ENCODE measurements around the gene KCNQ5.

Gene KCNQ5

DNA sequence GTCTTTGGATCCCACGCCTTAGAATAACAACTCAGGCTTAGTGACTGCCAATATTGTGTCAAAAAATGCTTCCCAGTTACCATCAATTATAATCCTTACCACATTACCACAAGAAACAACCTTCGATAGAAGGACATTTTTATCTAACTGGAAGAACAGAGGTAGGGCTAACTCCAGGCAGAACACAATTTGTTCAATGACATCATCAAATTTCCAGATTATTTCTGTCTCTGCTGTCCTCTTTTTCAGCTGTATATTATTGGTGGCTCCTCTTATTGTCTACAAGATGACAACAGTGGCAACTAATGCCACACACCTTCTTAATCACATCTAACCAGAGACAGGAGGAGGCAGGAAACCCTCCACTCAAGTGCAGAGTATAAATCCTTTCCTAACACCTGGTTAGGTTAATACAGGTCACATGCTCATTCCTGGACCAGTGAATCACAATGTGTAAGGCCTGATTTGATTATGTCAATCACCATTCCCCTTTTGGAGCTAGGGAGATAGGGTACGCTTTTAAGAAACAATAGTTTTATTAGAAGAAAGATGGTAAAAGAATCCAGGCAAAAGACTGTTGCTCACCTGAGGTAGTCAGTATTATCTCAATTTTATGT lies 585.5 kb downstream of the KCNQ5 start:
- Histone ChIP-seq H3K4ac (ENCODE audit: low read length) (no peak overlapping the region), H3K14ac (ENCODE audit: low read length) (no peak overlapping the region), H2BK15ac (ENCODE audit: low read length) (no peak overlapping the region), H3K36me3 (replicated peaks in 1 of 2; ENCODE audit: control insufficient read depth in 2 of 2, insufficient read depth in 2 of 2, low read length in 2 of 2) (no peaks in the 10 kb centered on the region), H3K4me3 (ENCODE audit: low read length in 2 of 2) (no peak overlapping the region), H3K79me1 (ENCODE audit: low read depth, low read length) (no peaks in the 10 kb centered on the region), H2BK120ac (ENCODE audit: low read depth, low read length) (no peak overlapping the region), H3K18ac (ENCODE audit: low read length) (no peak overlapping the region), H3K23ac (ENCODE audit: low read depth, low read length, poor library complexity) (no peak overlapping the region), H2AFZ (ENCODE audit: low read length) (no peak overlapping the region), H3K27ac (replicated peaks; ENCODE audit: low read length) (no peak overlapping the region), H2BK12ac (ENCODE audit: low read length) (no peak overlapping the region), H2AK5ac (ENCODE audit: low read depth, low read length) (no peak overlapping the region), H3K9me3 (replicated peaks in 1 of 2; ENCODE audit: control insufficient read depth in 2 of 2, insufficient read depth in 1 of 2, low read depth in 1 of 2, low read length in 2 of 2) (peaks cover 0 to 1% of the 10 kb centered on the region in 2 donors), H3K4me1 (ENCODE audit: control insufficient read depth in 2 of 2, insufficient read depth in 1 of 2, low read depth in 1 of 2, low read length in 2 of 2) (no peaks in the 10 kb centered on the region), H3K9ac (ENCODE audit: low read depth, low read length, poor library complexity) (no peak overlapping the region), H3K27me3 (ENCODE audit: control insufficient read depth in 3 of 3, insufficient read depth in 3 of 3, low read depth in 1 of 3, low read length in 3 of 3) (no peaks in the 10 kb centered on the region), H4K8ac (ENCODE audit: low read depth, low read length) (no peak overlapping the region), H2BK5ac (ENCODE audit: low read length) (no peak overlapping the region), H4K91ac (ENCODE audit: low read depth, low read length, poor library complexity) (no peak overlapping the region), H3K4me2 (ENCODE audit: insufficient read depth, low read length, poor library complexity, severe bottlenecking) (no peak overlapping the region)
- DNase-seq (ENCODE audit: low spot score): no peak
- no CpG with 5 or more reads among the region's 3 CpGs for WGBS, 2 donors (ENCODE audit: extremely low coverage in 2 of 2, insufficient read length in 2 of 2, insufficient replicate concordance in 1 of 2)

DNA sequence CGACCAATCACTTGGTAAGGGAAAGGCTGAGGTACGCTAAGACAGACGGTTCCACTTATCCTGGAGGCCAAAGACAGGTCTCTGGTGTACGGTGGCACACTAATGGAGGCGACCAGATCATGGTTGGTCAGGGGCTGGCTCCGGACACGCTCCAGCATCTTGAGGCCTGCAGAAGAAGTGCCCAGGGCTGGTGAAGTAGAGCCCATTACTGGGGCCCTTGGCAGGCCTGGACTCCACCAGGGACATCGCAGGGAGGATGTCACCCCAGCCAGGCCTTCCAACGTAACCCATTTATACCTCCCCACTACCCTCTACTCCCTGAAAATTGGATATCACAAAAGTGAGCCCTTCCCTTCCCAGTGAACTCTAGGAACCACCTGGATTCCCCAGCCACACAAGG lies 587.3 kb downstream of the KCNQ5 start:
- no peak overlapping the region for H4K91ac ChIP-seq (ENCODE audit: low read depth, low read length, poor library complexity)
- H3K27ac ChIP-seq (replicated peaks; ENCODE audit: low read length): no peak overlapping the region
- H2BK120ac ChIP-seq (ENCODE audit: low read depth, low read length): no peak overlapping the region
- no peak overlapping the region for H3K4me2 ChIP-seq (ENCODE audit: insufficient read depth, low read length, poor library complexity, severe bottlenecking)
- H3K27me3 ChIP-seq (ENCODE audit: control insufficient read depth in 3 of 3, insufficient read depth in 3 of 3, low read depth in 1 of 3, low read length in 3 of 3): no peaks in the 10 kb centered on the region
- H2BK12ac ChIP-seq (ENCODE audit: low read length): no peak overlapping the region
- no peak overlapping the region for H3K18ac ChIP-seq (ENCODE audit: low read length)
- no peaks in the 10 kb centered on the region for H3K4me1 ChIP-seq (ENCODE audit: control insufficient read depth in 2 of 2, insufficient read depth in 1 of 2, low read depth in 1 of 2, low read length in 2 of 2)
- no peak overlapping the region for H4K8ac ChIP-seq (ENCODE audit: low read depth, low read length)
- no peaks in the 10 kb centered on the region for H3K79me1 ChIP-seq (ENCODE audit: low read depth, low read length)
- H2AFZ ChIP-seq (ENCODE audit: low read length): no peak overlapping the region
- H3K23ac ChIP-seq (ENCODE audit: low read depth, low read length, poor library complexity): no peak overlapping the region
- H2AK5ac ChIP-seq (ENCODE audit: low read depth, low read length): no peak overlapping the region
- H3K36me3 ChIP-seq (replicated peaks in 1 of 2; ENCODE audit: control insufficient read depth in 2 of 2, insufficient read depth in 2 of 2, low read length in 2 of 2): no peaks in the 10 kb centered on the region
- H3K14ac ChIP-seq (ENCODE audit: low read length): peak overlapping the region; percentile 59
- no peak for DNase-seq (ENCODE audit: low spot score)
- peaks cover 0 to 1% of the 10 kb centered on the region in 2 donors for H3K9me3 ChIP-seq (replicated peaks in 1 of 2; ENCODE audit: control insufficient read depth in 2 of 2, insufficient read depth in 1 of 2, low read depth in 1 of 2, low read length in 2 of 2)
- WGBS, 2 donors (ENCODE audit: extremely low coverage in 2 of 2, insufficient read length in 2 of 2, insufficient replicate concordance in 1 of 2): no CpG with 5 or more reads among the region's 9 CpGs
- H2BK5ac ChIP-seq (ENCODE audit: low read length): no peak overlapping the region
- H3K4ac ChIP-seq (ENCODE audit: low read length): no peak overlapping the region
- H3K9ac ChIP-seq (ENCODE audit: low read depth, low read length, poor library complexity): no peak overlapping the region
- no peak overlapping the region for H3K4me3 ChIP-seq (ENCODE audit: low read length in 2 of 2)
- H2BK15ac ChIP-seq (ENCODE audit: low read length): no peak overlapping the region

DNA sequence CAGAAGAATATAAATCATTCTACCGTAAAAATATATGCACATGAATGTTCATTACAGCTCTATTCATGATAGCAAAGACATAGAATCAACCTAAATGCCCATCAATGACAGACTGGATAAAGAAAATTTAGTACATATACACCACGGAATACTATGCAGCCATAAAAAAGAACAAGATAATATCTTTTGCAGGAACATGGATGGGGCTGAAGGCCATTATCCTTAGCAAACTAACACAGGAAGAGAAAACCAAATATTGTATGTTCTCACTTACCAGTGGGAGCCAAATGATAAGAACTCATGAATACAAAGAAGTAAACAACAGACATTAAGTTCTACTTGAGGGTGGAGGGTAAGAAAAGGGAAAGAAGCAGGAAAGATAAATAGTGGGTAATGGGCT lies 595.0 kb downstream of the KCNQ5 start:
- Histone ChIP-seq H4K91ac (ENCODE audit: low read depth, low read length, poor library complexity) (no peak overlapping the region), H3K4me1 (ENCODE audit: control insufficient read depth in 2 of 2, insufficient read depth in 1 of 2, low read depth in 1 of 2, low read length in 2 of 2) (no peaks in the 10 kb centered on the region), H3K4me3 (ENCODE audit: low read length in 2 of 2) (no peak overlapping the region), H3K4me2 (ENCODE audit: insufficient read depth, low read length, poor library complexity, severe bottlenecking) (no peak overlapping the region), H2BK5ac (ENCODE audit: low read length) (no peak overlapping the region), H3K9ac (ENCODE audit: low read depth, low read length, poor library complexity) (no peak overlapping the region), H2BK12ac (ENCODE audit: low read length) (no peak overlapping the region), H4K8ac (ENCODE audit: low read depth, low read length) (no peak overlapping the region), H2AK5ac (ENCODE audit: low read depth, low read length) (no peak overlapping the region), H2BK15ac (ENCODE audit: low read length) (no peak overlapping the region), H2AFZ (ENCODE audit: low read length) (no peak overlapping the region), H3K9me3 (replicated peaks in 1 of 2; ENCODE audit: control insufficient read depth in 2 of 2, insufficient read depth in 1 of 2, low read depth in 1 of 2, low read length in 2 of 2) (no peaks in the 10 kb centered on the region), H3K14ac (ENCODE audit: low read length) (no peak overlapping the region), H3K27ac (replicated peaks; ENCODE audit: low read length) (no peak overlapping the region), H3K36me3 (replicated peaks in 1 of 2; ENCODE audit: control insufficient read depth in 2 of 2, insufficient read depth in 2 of 2, low read length in 2 of 2) (no peaks in the 10 kb centered on the region), H3K4ac (ENCODE audit: low read length) (no peak overlapping the region), H3K23ac (ENCODE audit: low read depth, low read length, poor library complexity) (no peak overlapping the region), H3K27me3 (ENCODE audit: control insufficient read depth in 3 of 3, insufficient read depth in 3 of 3, low read depth in 1 of 3, low read length in 3 of 3) (no peaks in the 10 kb centered on the region), H3K18ac (ENCODE audit: low read length) (no peak overlapping the region), H2BK120ac (ENCODE audit: low read depth, low read length) (no peak overlapping the region), H3K79me1 (ENCODE audit: low read depth, low read length) (no peaks in the 10 kb centered on the region)
- WGBS, 2 donors (ENCODE audit: extremely low coverage in 2 of 2, insufficient read length in 2 of 2, insufficient replicate concordance in 1 of 2): no CpG with 5 or more reads among the region's 2 CpGs
- DNase-seq (ENCODE audit: low spot score): no peak

DNA sequence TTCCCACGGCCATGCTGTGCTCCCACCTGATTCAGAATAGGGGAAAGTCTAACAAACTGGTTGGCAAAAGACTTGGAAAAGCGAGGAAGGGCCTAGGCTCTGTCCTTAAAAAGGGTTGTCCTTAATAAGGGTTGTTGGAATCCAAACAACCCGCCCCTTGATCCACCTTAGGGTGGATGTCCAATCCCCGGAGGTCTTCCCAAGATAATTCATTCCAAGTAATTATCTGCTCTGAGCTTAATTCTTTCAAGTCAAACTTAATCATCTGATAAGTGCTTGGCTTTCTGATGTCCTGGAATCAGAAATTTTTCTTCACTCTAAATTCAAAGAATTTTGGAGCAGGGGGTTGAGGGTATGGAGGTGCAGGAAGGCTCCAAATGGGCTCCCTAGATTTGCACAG lies 603.5 kb downstream of the KCNQ5 start, which contains the start of gene KHDC1L:
KHDC1L (minus strand) TSS at position 101 of the 400 bp plus-strand sequence; CDS start at position 13, 88 bp downstream.
- Histone ChIP-seq H3K79me1 (ENCODE audit: low read depth, low read length) (peaks cover 2% of the 10 kb centered on the region), H3K4ac (ENCODE audit: low read length) (no peak within 1 kb of the TSS), H4K91ac (ENCODE audit: low read depth, low read length, poor library complexity) (no peak within 1 kb of the TSS), H3K18ac (ENCODE audit: low read length) (no peak within 1 kb of the TSS), H3K36me3 (replicated peaks in 1 of 2; ENCODE audit: control insufficient read depth in 2 of 2, insufficient read depth in 2 of 2, low read length in 2 of 2) (no peaks in the 10 kb centered on the region), H3K9me3 (replicated peaks in 1 of 2; ENCODE audit: control insufficient read depth in 2 of 2, insufficient read depth in 1 of 2, low read depth in 1 of 2, low read length in 2 of 2) (peaks cover 0 to 4% of the 10 kb centered on the region in 2 donors), H2AFZ (ENCODE audit: low read length) (no peak within 1 kb of the TSS), H2BK12ac (ENCODE audit: low read length) (no peak within 1 kb of the TSS), H3K27ac (replicated peaks; ENCODE audit: low read length) (no peak within 1 kb of the TSS), H2AK5ac (ENCODE audit: low read depth, low read length) (no peak within 1 kb of the TSS), H3K23ac (ENCODE audit: low read depth, low read length, poor library complexity) (no peak within 1 kb of the TSS), H3K27me3 (ENCODE audit: control insufficient read depth in 3 of 3, insufficient read depth in 3 of 3, low read depth in 1 of 3, low read length in 3 of 3) (peaks cover 0 to 2% (median 0%) of the 10 kb centered on the region in 3 experiments), H2BK15ac (ENCODE audit: low read length) (no peak within 1 kb of the TSS), H2BK5ac (ENCODE audit: low read length) (peak within 1 kb of the TSS; percentile 75), H2BK120ac (ENCODE audit: low read depth, low read length) (no peak within 1 kb of the TSS), H3K4me2 (ENCODE audit: insufficient read depth, low read length, poor library complexity, severe bottlenecking) (no peak within 1 kb of the TSS), H3K4me3 (ENCODE audit: low read length in 2 of 2) (no peak within 1 kb of the TSS), H3K4me1 (ENCODE audit: control insufficient read depth in 2 of 2, insufficient read depth in 1 of 2, low read depth in 1 of 2, low read length in 2 of 2) (no peaks in the 10 kb centered on the region), H3K14ac (ENCODE audit: low read length) (no peak within 1 kb of the TSS), H4K8ac (ENCODE audit: low read depth, low read length) (no peak within 1 kb of the TSS), H3K9ac (ENCODE audit: low read depth, low read length, poor library complexity) (no peak within 1 kb of the TSS)
- no CpG with 5 or more reads among the region's 4 CpGs for WGBS, 2 donors (ENCODE audit: extremely low coverage in 2 of 2, insufficient read length in 2 of 2, insufficient replicate concordance in 1 of 2)
- no peak for DNase-seq (ENCODE audit: low spot score)
